HCT116 (cell line): ENCODE data around the gene ERGIC1. TPM values are rescaled to one million over a fixed set of nuclear protein-coding genes. Genes with fewer than 3 reads are reported as not detected.

ENCODE experiments used
- ATAC-seq: fragments of 200-7000 bp; cut with Tn5 transposase; 2 replicates; pipeline ENCODE4 v1.9.1; 2020; ENCODE audit warnings: mild to moderate bottlenecking, moderate library complexity
- BruUV-seq: library from RNA; stranded (reverse); fragments of 400-500 nt; replicated peaks from 2 replicates; lab custom pipeline; 2021; lab: Mats Ljungman, UMichigan
- CTCF ChIA-PET: fragments of 300-600 bp; sonication (Branson Sonifier 250); formaldehyde crosslinking; loops from one replicate; lab custom pipeline; 2021; ENCODE audit warnings: antibody characterized with exemption; lab: Charles Lee
- POLR2A ChIA-PET: fragments of 300-600, 350-600 bp; sonication (Branson Sonifier 250); formaldehyde crosslinking; loops from one replicate; lab custom pipeline; 2021; ENCODE audit warnings: antibody characterized with exemption; lab: Charles Lee
- RAD21 ChIA-PET, 2 experiments: fragments of 300-600 bp; sonication (Branson Sonifier 250); formaldehyde crosslinking; loops; one replicate each; lab custom pipeline; 2023; ENCODE audit warnings: low total read pairs in 2 of 2; ENCODE audit not compliant: uncharacterized antibody in 2 of 2, unreplicated experiment in 2 of 2, low non-redundant PET in 1 of 2; lab: Charles Lee
- DNase-seq: peaks from one replicate; pipeline ENCODE4 v3.0.0-alpha.2; 2010; ENCODE audit warnings: low read depth, low spot score
- H2AFZ ChIP-seq: fragments of 200-600 bp; shearing (Covaris generic), sonication (generic); 2 replicates; pipeline ENCODE4 v1.6.1; 2017; ENCODE audit warnings: low read depth, mixed run types, mixed read lengths, antibody characterized with exemption, low read length; ENCODE audit not compliant: poor library complexity, severe bottlenecking
- H3K27ac ChIP-seq: 2 replicates; pipeline ENCODE4 v1.5.1; 2012; ENCODE audit warnings: low read depth, low read length
- H3K27me3 ChIP-seq: fragments of 200-600 bp; sonication (generic); 2 replicates; pipeline ENCODE4 v1.6.1; 2016; ENCODE audit warnings: mixed run types, low read length, mixed read lengths; ENCODE audit not compliant: insufficient read depth
- H3K36me3 ChIP-seq, 2 experiments: fragments of 200-500 bp in 1 of 2; fragments of 200-600 bp in 1 of 2; sonication (Bioruptor generic) in 1 of 2; sonication (generic) in 1 of 2; 2 replicates each; pipeline versions ENCODE4 v1.5.1 to v1.6.1; 2014 to 2016; ENCODE audit warnings: low read length in 2 of 2, inconsistent platforms in 1 of 2, mixed read lengths in 1 of 2, mixed run types in 1 of 2; ENCODE audit not compliant: insufficient read depth in 2 of 2, control insufficient read depth in 1 of 2
- H3K4me1 ChIP-seq, 2 experiments: fragments of 200-600 bp in 1 of 2; sonication (generic) in 1 of 2; 2 replicates each; pipeline versions ENCODE4 v1.5.1 to v1.6.1; 2012 to 2017; ENCODE audit warnings: low read length in 2 of 2, inconsistent platforms in 1 of 2, mild to moderate bottlenecking in 1 of 2, mixed read lengths in 1 of 2, mixed run types in 1 of 2, moderate library complexity in 1 of 2; ENCODE audit not compliant: insufficient read depth in 2 of 2, control insufficient read depth in 1 of 2
- H3K4me2 ChIP-seq: fragments of 200-600 bp; sonication (generic); 2 replicates; pipeline ENCODE4 v1.6.1; 2017; ENCODE audit warnings: mixed run types, low read length, mixed read lengths
- H3K4me3 ChIP-seq, 2 experiments: fragments of 200-600 bp in 1 of 2; sonication (generic) in 1 of 2; replicated peaks in 1 of 2; 2 replicates each; pipeline ENCODE4 v1.5.1; 2011 to 2016; ENCODE audit warnings: low read length in 2 of 2, control low read depth in 1 of 2, low read depth in 1 of 2, mild to moderate bottlenecking in 1 of 2, mixed read lengths in 1 of 2, mixed run types in 1 of 2
- H3K79me2 ChIP-seq: fragments of 200-600 bp; sonication (generic); 2 replicates; pipeline ENCODE4 v1.6.1; 2017; ENCODE audit warnings: mild to moderate bottlenecking, mixed run types, low read length, moderate library complexity, mixed read lengths; ENCODE audit not compliant: insufficient read depth
- H3K9ac ChIP-seq: fragments of 200-600 bp; sonication (generic); 2 replicates; pipeline ENCODE4 v1.6.1; 2016; ENCODE audit warnings: low read length, mixed read lengths
- H3K9me2 ChIP-seq: fragments of 200-600 bp; sonication (generic), shearing (Covaris generic); 2 replicates; pipeline ENCODE4 v1.6.1; 2017; ENCODE audit warnings: mixed run types, mild to moderate bottlenecking, moderate library complexity; ENCODE audit not compliant: insufficient read depth
- H3K9me3 ChIP-seq, 2 experiments: fragments of 200-500 bp in 1 of 2; fragments of 200-600 bp in 1 of 2; sonication (Bioruptor generic) in 1 of 2; sonication (generic) in 1 of 2; 2 replicates each; pipeline ENCODE4 v1.6.1; 2014 to 2017; ENCODE audit warnings: low read length in 2 of 2, mixed read lengths in 2 of 2, inconsistent platforms in 1 of 2, low read depth in 1 of 2, mild to moderate bottlenecking in 1 of 2, mixed run types in 1 of 2, moderate library complexity in 1 of 2; ENCODE audit not compliant: control insufficient read depth in 1 of 2, insufficient read depth in 1 of 2
- H4K20me1 ChIP-seq: fragments of 200-600 bp; sonication (generic), shearing (Covaris generic); 2 replicates; pipeline ENCODE4 v1.6.1; 2017; ENCODE audit warnings: mixed run types, mild to moderate bottlenecking, moderate library complexity; ENCODE audit not compliant: insufficient read depth
- CBX3 ChIP-seq: IDR thresholded peaks from 2 replicates; pipeline ENCODE4 v1.6.1; 2012; ENCODE audit warnings: low read depth
- EGR1 ChIP-seq: IDR thresholded peaks from 2 replicates; pipeline ENCODE4 v1.6.1; 2012; ENCODE audit warnings: low read depth
- ELF1 ChIP-seq: IDR thresholded peaks from 2 replicates; pipeline ENCODE4 v1.6.1; 2012; ENCODE audit warnings: low read depth, borderline replicate concordance
- EZH2phosphoT487 ChIP-seq: fragments of 200-600 bp; IDR thresholded peaks from 2 replicates; pipeline ENCODE4 v1.6.1; 2018; ENCODE audit warnings: antibody characterized with exemption, borderline replicate concordance
- FOSL1 ChIP-seq: IDR thresholded peaks from 2 replicates; pipeline ENCODE4 v1.6.1; 2012; ENCODE audit warnings: low read depth
- POLR2AphosphoS5 ChIP-seq: IDR thresholded peaks from 2 replicates; pipeline ENCODE4 v1.6.1; 2011; ENCODE audit warnings: mild to moderate bottlenecking, low read depth, low read length, moderate library complexity
- RAD21 ChIP-seq: IDR thresholded peaks from 2 replicates; pipeline ENCODE4 v1.6.1; 2012; ENCODE audit warnings: low read depth, mild to moderate bottlenecking
- SP1 ChIP-seq: IDR thresholded peaks from 2 replicates; pipeline ENCODE4 v1.6.1; 2012; ENCODE audit warnings: low read depth
- SRF ChIP-seq: IDR thresholded peaks from 2 replicates; pipeline ENCODE4 v1.6.1; 2012; ENCODE audit warnings: low read depth
- TCF7L2 ChIP-seq: IDR thresholded peaks from 2 replicates; pipeline ENCODE4 v1.7.0; 2011; ENCODE audit warnings: borderline replicate concordance, inconsistent platforms; ENCODE audit not compliant: insufficient read depth, insufficient read length; ENCODE audit errors: extremely low read depth
- YY1 ChIP-seq: IDR thresholded peaks from 2 replicates; pipeline ENCODE4 v1.6.1; 2011; ENCODE audit warnings: low read length, low read depth, moderate library complexity, mild to moderate bottlenecking; ENCODE audit not compliant: insufficient replicate concordance; ENCODE audit errors: extremely low read depth
- ZFX ChIP-seq: fragments of 450-650 bp; IDR thresholded peaks from 2 replicates; pipeline ENCODE4 v1.6.1; 2017
- ZNF274 ChIP-seq: fragments of 200-500 bp; sonication (Bioruptor generic); IDR thresholded peaks from 2 replicates; pipeline ENCODE4 v1.6.1; 2014; ENCODE audit warnings: mild to moderate bottlenecking, low read depth, low read length, inconsistent platforms
- intact Hi-C: fragments of 100-400 bp; cut with micrococcal nuclease; formaldehyde crosslinking; loops from 2 replicates; pipeline ENCODE4 v1.10.0; 2022
- total RNA-seq: library from RNA; stranded (reverse); gene quantifications from one replicate; pipeline ENCODE4 v1.2.1, GENCODE V29; 2021; ENCODE audit not compliant: unreplicated experiment
- TF ChIP-seq, protein P1 (sequence below): IDR thresholded peaks from 2 replicates; pipeline ENCODE4 v1.6.1; 2012
- TF ChIP-seq, protein P2 (sequence below), 3 experiments: fragments of 200-600 bp in 1 of 3; sonication (generic) in 1 of 3; IDR thresholded peaks in 2 of 3; conservative IDR thresholded peaks in 1 of 3; 2 replicates each; pipeline ENCODE4 v1.5.1; 2012 to 2017; ENCODE audit warnings: low read depth in 2 of 3, low read length in 2 of 3, antibody characterized with exemption in 1 of 3, borderline replicate concordance in 1 of 3, control low read depth in 1 of 3, mild to moderate bottlenecking in 1 of 3, mixed read lengths in 1 of 3, mixed run types in 1 of 3, moderate library complexity in 1 of 3; ENCODE audit not compliant: insufficient read depth in 1 of 3
- TF ChIP-seq, protein P3 (sequence below): IDR thresholded peaks from 2 replicates; pipeline ENCODE4 v1.6.1; 2012
- TF ChIP-seq, protein P4 (sequence below): IDR thresholded peaks from 2 replicates; pipeline ENCODE4 v1.6.1; 2012; ENCODE audit warnings: low read depth

ERGIC1 gene
- total RNA-seq, 1 experiment from 2014 or later = 73.3 TPM

DNA sequence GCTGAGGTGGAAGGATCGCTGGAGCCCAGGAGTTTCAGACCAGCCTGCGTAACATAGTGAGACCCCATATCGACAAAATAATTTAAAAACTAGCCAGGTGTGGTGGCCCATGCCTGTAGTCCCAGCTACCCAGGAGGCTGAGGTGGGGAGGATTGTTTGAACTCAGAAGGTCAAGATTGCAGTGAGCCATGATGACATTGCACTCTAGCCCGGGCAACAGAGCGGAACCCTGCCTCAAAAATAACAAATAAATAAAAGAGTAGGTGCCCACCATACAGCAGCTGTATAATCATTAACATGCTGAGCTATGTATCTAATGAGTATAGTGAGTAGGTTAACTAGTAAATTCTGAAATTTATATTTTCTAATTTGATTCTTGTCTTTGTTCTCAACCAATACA, 138.5 kb downstream of the ERGIC1 start:
- Histone ChIP-seq H3K36me3 (peaks cover 4 to 6% of the 10 kb centered on the region in 2 experiments; a peak in 2 of 4 replicates), H3K4me2 (no peak overlapping the region), H3K27ac (no peak overlapping the region), H3K79me2 (no peaks in the 10 kb centered on the region), H3K9me3 (no peaks in the 10 kb centered on the region), H3K9me2 (no peaks in the 10 kb centered on the region), H4K20me1 (no peaks in the 10 kb centered on the region), H3K27me3 (no peaks in the 10 kb centered on the region), H3K9ac (no peak overlapping the region), H2AFZ (no peak overlapping the region), H3K4me1 (no peaks in the 10 kb centered on the region), H3K4me3 (no peak overlapping the region)
- TF ChIP-seq SP1 (no peak), ZNF274 (no peak), ELF1 (no peak), RAD21 (no peak), SRF (no peak), POLR2AphosphoS5 (no peak), ZFX (no peak), TCF7L2 (no peak), FOSL1 (no peak), EGR1 (no peak), EZH2phosphoT487 (no peak), YY1 (no peak), CBX3 (no peak)
- TF ChIP-seq, protein P1, sequence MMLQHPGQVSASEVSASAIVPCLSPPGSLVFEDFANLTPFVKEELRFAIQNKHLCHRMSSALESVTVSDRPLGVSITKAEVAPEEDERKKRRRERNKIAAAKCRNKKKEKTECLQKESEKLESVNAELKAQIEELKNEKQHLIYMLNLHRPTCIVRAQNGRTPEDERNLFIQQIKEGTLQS = no peak
- TF ChIP-seq, protein P2, sequence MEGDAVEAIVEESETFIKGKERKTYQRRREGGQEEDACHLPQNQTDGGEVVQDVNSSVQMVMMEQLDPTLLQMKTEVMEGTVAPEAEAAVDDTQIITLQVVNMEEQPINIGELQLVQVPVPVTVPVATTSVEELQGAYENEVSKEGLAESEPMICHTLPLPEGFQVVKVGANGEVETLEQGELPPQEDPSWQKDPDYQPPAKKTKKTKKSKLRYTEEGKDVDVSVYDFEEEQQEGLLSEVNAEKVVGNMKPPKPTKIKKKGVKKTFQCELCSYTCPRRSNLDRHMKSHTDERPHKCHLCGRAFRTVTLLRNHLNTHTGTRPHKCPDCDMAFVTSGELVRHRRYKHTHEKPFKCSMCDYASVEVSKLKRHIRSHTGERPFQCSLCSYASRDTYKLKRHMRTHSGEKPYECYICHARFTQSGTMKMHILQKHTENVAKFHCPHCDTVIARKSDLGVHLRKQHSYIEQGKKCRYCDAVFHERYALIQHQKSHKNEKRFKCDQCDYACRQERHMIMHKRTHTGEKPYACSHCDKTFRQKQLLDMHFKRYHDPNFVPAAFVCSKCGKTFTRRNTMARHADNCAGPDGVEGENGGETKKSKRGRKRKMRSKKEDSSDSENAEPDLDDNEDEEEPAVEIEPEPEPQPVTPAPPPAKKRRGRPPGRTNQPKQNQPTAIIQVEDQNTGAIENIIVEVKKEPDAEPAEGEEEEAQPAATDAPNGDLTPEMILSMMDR (IDR thresholded peaks at IDR 0.05 in 2 of 3, conservative IDR thresholded peaks at IDR 0.05 in 1 of 3; ENCODE audit: borderline replicate concordance in 1 of 3, insufficient read depth in 1 of 3, low read depth in 2 of 3, low read length in 2 of 3) = no peak
- TF ChIP-seq, protein P3, sequence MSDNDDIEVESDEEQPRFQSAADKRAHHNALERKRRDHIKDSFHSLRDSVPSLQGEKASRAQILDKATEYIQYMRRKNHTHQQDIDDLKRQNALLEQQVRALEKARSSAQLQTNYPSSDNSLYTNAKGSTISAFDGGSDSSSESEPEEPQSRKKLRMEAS = no peak
- TF ChIP-seq, protein P4, sequence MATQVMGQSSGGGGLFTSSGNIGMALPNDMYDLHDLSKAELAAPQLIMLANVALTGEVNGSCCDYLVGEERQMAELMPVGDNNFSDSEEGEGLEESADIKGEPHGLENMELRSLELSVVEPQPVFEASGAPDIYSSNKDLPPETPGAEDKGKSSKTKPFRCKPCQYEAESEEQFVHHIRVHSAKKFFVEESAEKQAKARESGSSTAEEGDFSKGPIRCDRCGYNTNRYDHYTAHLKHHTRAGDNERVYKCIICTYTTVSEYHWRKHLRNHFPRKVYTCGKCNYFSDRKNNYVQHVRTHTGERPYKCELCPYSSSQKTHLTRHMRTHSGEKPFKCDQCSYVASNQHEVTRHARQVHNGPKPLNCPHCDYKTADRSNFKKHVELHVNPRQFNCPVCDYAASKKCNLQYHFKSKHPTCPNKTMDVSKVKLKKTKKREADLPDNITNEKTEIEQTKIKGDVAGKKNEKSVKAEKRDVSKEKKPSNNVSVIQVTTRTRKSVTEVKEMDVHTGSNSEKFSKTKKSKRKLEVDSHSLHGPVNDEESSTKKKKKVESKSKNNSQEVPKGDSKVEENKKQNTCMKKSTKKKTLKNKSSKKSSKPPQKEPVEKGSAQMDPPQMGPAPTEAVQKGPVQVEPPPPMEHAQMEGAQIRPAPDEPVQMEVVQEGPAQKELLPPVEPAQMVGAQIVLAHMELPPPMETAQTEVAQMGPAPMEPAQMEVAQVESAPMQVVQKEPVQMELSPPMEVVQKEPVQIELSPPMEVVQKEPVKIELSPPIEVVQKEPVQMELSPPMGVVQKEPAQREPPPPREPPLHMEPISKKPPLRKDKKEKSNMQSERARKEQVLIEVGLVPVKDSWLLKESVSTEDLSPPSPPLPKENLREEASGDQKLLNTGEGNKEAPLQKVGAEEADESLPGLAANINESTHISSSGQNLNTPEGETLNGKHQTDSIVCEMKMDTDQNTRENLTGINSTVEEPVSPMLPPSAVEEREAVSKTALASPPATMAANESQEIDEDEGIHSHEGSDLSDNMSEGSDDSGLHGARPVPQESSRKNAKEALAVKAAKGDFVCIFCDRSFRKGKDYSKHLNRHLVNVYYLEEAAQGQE = no peak
- DNase-seq = no peak
- no TSS peak for BruUV-seq
- CTCF ChIA-PET = no interaction called here
- POLR2A ChIA-PET = interaction anchor here (0.6 to 1.1 kb wide), 2 partner anchors 14 to 195 kb away, joined by 4 read pairs; partner anchors contain the start of gene RPL26L1
- ATAC-seq = no peak
- RAD21 ChIA-PET = interaction anchor here in 1 of 2 experiments (1.6 kb wide), 1 partner anchor 266 kb away, joined by 3 read pairs; no protein-coding TSS in a partner anchor
- intact Hi-C loops = no loop called here
